Erythroblast (primary cell): ENCODE measurements around the gene CDC14A.
"Not testable (repeated sequence)": the region's sequence is repeated elsewhere in the genome, so short reads cannot be mapped to it uniquely, and the experiment has no call there.

Source experiments
- GATA1 ChIP-seq: IDR thresholded peaks from 2 replicates; pipeline ENCODE4 v1.6.1; 2011; ENCODE audit warnings: low read depth, mild to moderate bottlenecking, control low read depth, low read length, moderate library complexity
- POLR2A ChIP-seq: IDR thresholded peaks from 2 replicates; pipeline ENCODE4 v1.6.1; 2011; ENCODE audit warnings: mild to moderate bottlenecking, low read length

DNA sequence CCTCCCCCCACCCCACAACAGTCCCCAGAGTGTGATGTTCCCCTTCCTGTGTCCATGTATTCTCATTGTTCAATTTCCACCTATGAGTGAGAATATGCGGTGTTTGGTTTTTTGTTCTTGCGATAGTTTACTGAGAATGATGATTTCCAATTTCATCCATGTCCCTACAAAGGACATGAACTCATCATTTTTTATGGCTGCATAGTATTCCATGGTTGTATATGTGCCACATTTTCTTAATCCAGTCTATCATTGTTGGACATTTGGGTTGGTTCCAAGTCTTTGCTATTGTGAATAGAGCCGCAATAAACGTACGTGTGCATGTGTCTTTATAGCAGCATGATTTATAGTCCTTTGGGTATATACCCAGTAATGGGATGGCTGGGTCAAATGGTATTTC is 21.6 kb downstream of the CDC14A start:
- TF ChIP-seq POLR2A, GATA1: not testable (repeated sequence)
